ENCODE measurements around the gene TFRC. TPM values are rescaled to one million over a fixed set of nuclear protein-coding genes. Genes with fewer than 3 reads are reported as not detected.
"Not testable (repeated sequence)": the region's sequence is repeated elsewhere in the genome, so short reads cannot be mapped to it uniquely, and the experiment has no call there.

Gene TFRC
- total RNA-seq, 1 donor, result 138 TPM

GRCh38 chr3:196063456-196063855, 18.4 kb downstream of the TFRC start:
- no peaks in the 10 kb centered on the region for H3K27me3 ChIP-seq (ENCODE audit: insufficient read depth, low read length)
- no peak overlapping the region for H3K4me3 ChIP-seq (ENCODE audit: low read length)
- no peaks in the 10 kb centered on the region for H3K4me1 ChIP-seq (ENCODE audit: insufficient read depth, low read length)
- H3K9me3 ChIP-seq (ENCODE audit: low read depth, low read length), result no peaks in the 10 kb centered on the region

- no peaks in the 10 kb centered on the region for H3K9me3 ChIP-seq (ENCODE audit: low read depth, low read length)
- no peaks in the 10 kb centered on the region for H3K4me1 ChIP-seq (ENCODE audit: insufficient read depth, low read length)
- no peaks in the 10 kb centered on the region for H3K27me3 ChIP-seq (ENCODE audit: insufficient read depth, low read length)
- no peak overlapping the region for H3K4me3 ChIP-seq (ENCODE audit: low read length)
Observed at GRCh38 chr3:196063049-196063448, 18.8 kb downstream of the TFRC start.

DNA sequence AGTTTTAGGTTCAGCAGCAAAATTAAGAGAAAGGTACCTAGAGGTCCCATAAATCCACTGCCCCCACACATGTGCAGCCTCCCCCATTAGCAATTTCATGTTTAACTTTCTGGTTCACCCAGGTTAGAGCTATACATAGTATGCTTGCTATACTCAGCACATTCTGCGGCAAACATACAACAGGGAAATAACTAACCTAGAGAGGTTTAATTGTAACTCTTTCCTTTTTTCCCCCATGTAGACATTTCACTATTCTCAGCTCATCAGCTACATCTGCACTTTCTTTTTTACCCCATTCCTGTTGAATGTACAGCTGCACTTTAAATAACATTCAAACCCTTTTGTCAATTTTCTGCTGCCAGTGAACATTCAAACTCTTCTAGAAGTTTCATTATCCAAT, 21.1 kb downstream of the TFRC start:
- Histone ChIP-seq H3K9me3 (ENCODE audit: low read depth, low read length) (no peaks in the 10 kb centered on the region), H3K4me1 (ENCODE audit: insufficient read depth, low read length) (peaks cover 4% of the 10 kb centered on the region), H3K4me3 (ENCODE audit: low read length) (no peak overlapping the region), H3K27me3 (ENCODE audit: insufficient read depth, low read length) (no peaks in the 10 kb centered on the region)

GRCh38 chr3:196057760-196058331, 24.0 kb downstream of the TFRC start:
- no peaks in the 10 kb centered on the region for H3K9me3 ChIP-seq (ENCODE audit: low read depth, low read length)
- peaks cover 12% of the 10 kb centered on the region for H3K4me1 ChIP-seq (ENCODE audit: insufficient read depth, low read length)
- no peak overlapping the region for H3K4me3 ChIP-seq (ENCODE audit: low read length)
- no peaks in the 10 kb centered on the region for H3K27me3 ChIP-seq (ENCODE audit: insufficient read depth, low read length)

DNA sequence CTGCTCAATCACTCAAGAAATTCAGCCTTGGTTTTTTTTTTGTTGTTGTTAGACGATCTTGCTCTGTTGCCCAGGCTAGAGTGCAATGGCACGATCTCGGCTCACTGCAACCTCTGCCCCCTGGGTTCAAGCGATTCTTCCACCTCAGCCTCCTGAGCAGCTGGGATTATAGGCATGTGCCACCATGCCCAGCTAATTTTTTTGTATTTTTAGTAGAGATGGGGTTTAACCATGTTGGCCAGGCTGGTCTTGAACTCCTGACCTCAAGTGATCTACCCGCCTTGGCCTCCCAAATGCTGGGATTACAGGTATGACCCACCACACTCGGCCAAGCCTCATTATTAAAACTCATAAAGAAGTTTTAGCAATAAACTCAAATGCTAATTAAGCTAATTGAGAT, 25.5 kb downstream of the TFRC start:
- peaks cover 12% of the 10 kb centered on the region for H3K4me1 ChIP-seq (ENCODE audit: insufficient read depth, low read length)
- not testable (repeated sequence) for H3K4me3 ChIP-seq (ENCODE audit: low read length); H3K9me3 ChIP-seq (ENCODE audit: low read depth, low read length); H3K27me3 ChIP-seq (ENCODE audit: insufficient read depth, low read length)

GRCh38 chr3:196055683-196056270, 26.1 kb downstream of the TFRC start:
- Histone ChIP-seq H3K4me3 (ENCODE audit: low read length) (no peak overlapping the region), H3K27me3 (ENCODE audit: insufficient read depth, low read length) (no peaks in the 10 kb centered on the region)

GRCh38 chr3:196055240-196055639, 26.6 kb downstream of the TFRC start:
- H3K4me3 ChIP-seq (ENCODE audit: low read length), result no peak overlapping the region
- no peaks in the 10 kb centered on the region for H3K9me3 ChIP-seq (ENCODE audit: low read depth, low read length)
- peaks cover 12% of the 10 kb centered on the region for H3K4me1 ChIP-seq (ENCODE audit: insufficient read depth, low read length)
- no peaks in the 10 kb centered on the region for H3K27me3 ChIP-seq (ENCODE audit: insufficient read depth, low read length)

More at GRCh38 chr3:196055683-196056270, 26.1 kb downstream of the TFRC start:
- Histone ChIP-seq H3K9me3 (ENCODE audit: low read depth, low read length) (no peaks in the 10 kb centered on the region), H3K4me1 (ENCODE audit: insufficient read depth, low read length) (peaks cover 12% of the 10 kb centered on the region)

- Histone ChIP-seq H3K9me3 (ENCODE audit: low read depth, low read length) (no peaks in the 10 kb centered on the region), H3K4me3 (ENCODE audit: low read length) (no peak overlapping the region), H3K4me1 (ENCODE audit: insufficient read depth, low read length) (peaks cover 12% of the 10 kb centered on the region), H3K27me3 (ENCODE audit: insufficient read depth, low read length) (no peaks in the 10 kb centered on the region)
Observed at GRCh38 chr3:196054661-196055060, 27.2 kb downstream of the TFRC start.

DNA sequence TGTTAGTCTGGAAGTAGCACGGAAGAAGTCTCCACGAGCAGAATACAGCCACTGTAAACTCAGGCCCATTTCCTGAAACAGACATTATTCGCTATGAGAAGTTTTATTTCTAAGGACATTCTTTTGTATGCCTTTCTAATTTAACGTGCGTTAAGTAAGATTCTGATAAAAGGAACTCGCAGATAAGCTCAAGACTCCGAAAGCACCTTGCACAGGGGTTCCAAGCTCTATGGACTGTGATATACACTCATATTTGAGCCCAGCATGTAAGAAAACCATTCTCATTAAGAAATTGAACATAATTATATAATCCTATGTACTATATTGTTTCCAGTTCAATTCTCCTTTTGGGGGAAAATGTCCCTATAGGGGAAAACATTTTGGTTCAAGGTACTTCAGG, 28.4 kb downstream of the TFRC start:
- H3K9me3 ChIP-seq (ENCODE audit: low read depth, low read length), result no peaks in the 10 kb centered on the region
- H3K4me3 ChIP-seq (ENCODE audit: low read length), result no peak overlapping the region
- H3K4me1 ChIP-seq (ENCODE audit: insufficient read depth, low read length), result peaks cover 12% of the 10 kb centered on the region
- no peaks in the 10 kb centered on the region for H3K27me3 ChIP-seq (ENCODE audit: insufficient read depth, low read length)

DNA sequence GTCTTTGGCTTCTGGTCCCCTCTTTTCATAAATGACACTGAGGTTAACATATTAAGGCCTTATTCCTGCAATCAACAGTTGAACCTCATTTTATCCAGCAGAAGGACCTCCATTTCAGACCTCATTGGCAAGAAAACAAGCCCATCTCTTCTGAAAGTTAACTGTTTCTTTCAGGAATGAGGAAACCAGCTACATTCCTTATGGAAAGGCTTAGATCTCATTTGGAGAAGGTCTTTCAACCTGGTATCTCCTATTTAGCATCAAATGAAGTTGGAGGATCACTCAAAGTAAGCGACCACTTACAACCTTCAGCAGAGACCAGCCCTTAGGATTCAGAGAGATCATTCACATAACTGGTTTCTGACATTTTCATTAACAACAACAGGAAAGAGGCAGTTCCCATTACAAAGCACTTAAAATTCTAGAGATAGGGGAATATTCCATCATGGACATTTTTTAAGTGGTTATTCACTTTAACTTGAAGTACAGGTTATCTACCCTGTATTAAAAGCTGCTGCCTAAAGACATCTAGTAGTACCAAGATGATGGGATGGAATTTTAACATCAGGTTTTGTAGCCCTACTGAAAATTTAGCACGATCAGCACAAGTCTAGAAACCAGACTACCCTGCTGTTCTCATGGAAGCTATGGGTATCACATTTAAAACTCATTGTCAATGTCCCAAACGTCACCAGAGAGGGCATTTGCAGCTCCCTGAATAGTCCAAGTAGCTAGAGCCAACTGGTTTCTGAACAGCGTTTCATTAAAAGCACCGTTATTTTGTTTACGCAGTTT, 30.4 kb downstream of the TFRC start:
- Histone ChIP-seq H3K4me3 (ENCODE audit: low read length) (no peak overlapping the region), H3K27me3 (ENCODE audit: insufficient read depth, low read length) (no peaks in the 10 kb centered on the region), H3K9me3 (ENCODE audit: low read depth, low read length) (no peaks in the 10 kb centered on the region), H3K4me1 (ENCODE audit: insufficient read depth, low read length) (peaks cover 12% of the 10 kb centered on the region)

GRCh38 chr3:196050597-196050996, 31.3 kb downstream of the TFRC start:
- H3K27me3 ChIP-seq (ENCODE audit: insufficient read depth, low read length), result no peaks in the 10 kb centered on the region
- no peaks in the 10 kb centered on the region for H3K9me3 ChIP-seq (ENCODE audit: low read depth, low read length)
- H3K4me1 ChIP-seq (ENCODE audit: insufficient read depth, low read length), result peaks cover 6% of the 10 kb centered on the region
- H3K4me3 ChIP-seq (ENCODE audit: low read length), result no peak overlapping the region

GRCh38 chr3:196049653-196050052, 32.2 kb downstream of the TFRC start:
- no peaks in the 10 kb centered on the region for H3K9me3 ChIP-seq (ENCODE audit: low read depth, low read length)
- no peaks in the 10 kb centered on the region for H3K4me1 ChIP-seq (ENCODE audit: insufficient read depth, low read length)
- no peaks in the 10 kb centered on the region for H3K27me3 ChIP-seq (ENCODE audit: insufficient read depth, low read length)
- no peak overlapping the region for H3K4me3 ChIP-seq (ENCODE audit: low read length)

GRCh38 chr3:196048922-196049598, 32.8 kb downstream of the TFRC start:
- Histone ChIP-seq H3K9me3 (ENCODE audit: low read depth, low read length) (no peaks in the 10 kb centered on the region), H3K4me3 (ENCODE audit: low read length) (no peak overlapping the region), H3K4me1 (ENCODE audit: insufficient read depth, low read length) (no peaks in the 10 kb centered on the region), H3K27me3 (ENCODE audit: insufficient read depth, low read length) (no peaks in the 10 kb centered on the region)

GRCh38 chr3:196047391-196048030, 34.4 kb downstream of the TFRC start:
- no peaks in the 10 kb centered on the region for H3K4me1 ChIP-seq (ENCODE audit: insufficient read depth, low read length)
- H3K4me3 ChIP-seq (ENCODE audit: low read length), result no peak overlapping the region
- no peaks in the 10 kb centered on the region for H3K9me3 ChIP-seq (ENCODE audit: low read depth, low read length)
- H3K27me3 ChIP-seq (ENCODE audit: insufficient read depth, low read length), result no peaks in the 10 kb centered on the region

GRCh38 chr3:196044513-196044912, 37.4 kb downstream of the TFRC start:
- Histone ChIP-seq H3K9me3 (ENCODE audit: low read depth, low read length) (no peaks in the 10 kb centered on the region), H3K27me3 (ENCODE audit: insufficient read depth, low read length) (no peaks in the 10 kb centered on the region), H3K4me1 (ENCODE audit: insufficient read depth, low read length) (no peaks in the 10 kb centered on the region), H3K4me3 (ENCODE audit: low read length) (no peak overlapping the region)

Data from mononuclear cell (primary cell).